Cardiac muscle cell (in vitro differentiated cells and primary cell): ENCODE results near the gene ARHGEF12. TPM values are rescaled to one million over a fixed set of nuclear protein-coding genes. Genes with fewer than 3 reads are reported as not detected.

Source experiments
- DNase-seq, 2 donors: peaks; one replicate each; pipeline versions ENCODE4 v3.0.0 to v3.0.0-alpha.2; 2010 to 2017; ENCODE audit warnings: low read depth in 1 of 2, low spot score in 1 of 2
- H3K27ac ChIP-seq: fragments of 200-600 bp; sonication (generic); 2 replicates; pipeline ENCODE4 v1.5.1; 2016
- H3K27me3 ChIP-seq: fragments of 200-600 bp; sonication (generic); 2 replicates; pipeline ENCODE4 v1.6.0; 2016; ENCODE audit warnings: control low read depth
- H3K36me3 ChIP-seq: fragments of 200-600 bp; sonication (generic); 2 replicates; pipeline ENCODE4 v1.5.1; 2016; ENCODE audit warnings: control low read depth
- H3K4me1 ChIP-seq: fragments of 200-600 bp; sonication (generic); 2 replicates; pipeline ENCODE4 v1.8.1; 2017; ENCODE audit warnings: low read depth, mild to moderate bottlenecking, mixed run types
- H3K4me3 ChIP-seq: fragments of 200-600 bp; sonication (generic); 2 replicates; pipeline ENCODE4 v1.5.1; 2016; ENCODE audit warnings: mild to moderate bottlenecking
- H3K9me3 ChIP-seq: fragments of 200-600 bp; sonication (generic); 2 replicates; pipeline ENCODE4 v1.5.1; 2017; ENCODE audit warnings: low read depth, mild to moderate bottlenecking, control low read depth
- CTCF ChIP-seq: IDR thresholded peaks from 2 replicates; pipeline ENCODE4 v1.5.1; 2012; ENCODE audit warnings: low read depth, mild to moderate bottlenecking, low read length
- polyA plus RNA-seq: library from polyadenylated mRNA; unstranded; fragments of >200 nt; fragmentation: Nextera tagmentation; extraction: Ambion mirVana; gene quantifications from 2 replicates; pipeline ENCODE4 v1.2.1, GENCODE V29; 2016
- total RNA-seq: library from RNA; depleted of rRNA; stranded (reverse); fragments of >200 nt; gene quantifications from 2 replicates; pipeline ENCODE4 v1.2.3, GENCODE V29; 2016

The ARHGEF12 gene
- total and polyA plus RNA-seq, 2 experiments from 2014 or later, result 21.7 to 43.4 TPM

GRCh38 chr11:120409655-120410054, 73.4 kb downstream of the ARHGEF12 start:
- H3K4me1 ChIP-seq, result no peaks in the 10 kb centered on the region
- no peak overlapping the region for H3K4me3 ChIP-seq

GRCh38 chr11:120410622-120411380, 74.6 kb downstream of the ARHGEF12 start:
- Histone ChIP-seq H3K9me3 (no peaks in the 10 kb centered on the region), H3K27ac (no peak overlapping the region), H3K27me3 (no peaks in the 10 kb centered on the region), H3K4me3 (no peak overlapping the region), H3K36me3 (no peaks in the 10 kb centered on the region), H3K4me1 (no peaks in the 10 kb centered on the region)
- no peak for TF ChIP-seq CTCF
- no peak for DNase-seq

More at GRCh38 chr11:120409655-120410054, 73.4 kb downstream of the ARHGEF12 start:
- TF ChIP-seq CTCF, result no peak
- no peak overlapping the region for H3K27ac ChIP-seq
- H3K36me3 ChIP-seq, result no peaks in the 10 kb centered on the region
- no peaks in the 10 kb centered on the region for H3K9me3 ChIP-seq
- H3K27me3 ChIP-seq, result no peaks in the 10 kb centered on the region
- no peak for DNase-seq

GRCh38 chr11:120413480-120413879, 77.3 kb downstream of the ARHGEF12 start:
- Histone ChIP-seq H3K36me3 (no peaks in the 10 kb centered on the region), H3K9me3 (no peaks in the 10 kb centered on the region), H3K27me3 (no peaks in the 10 kb centered on the region), H3K4me1 (no peaks in the 10 kb centered on the region), H3K27ac (no peak overlapping the region), H3K4me3 (no peak overlapping the region)
- no peak for TF ChIP-seq CTCF
- peak in 1 of 2 donors; percentile 60 for DNase-seq

GRCh38 chr11:120420572-120420971, 84.4 kb downstream of the ARHGEF12 start:
- Histone ChIP-seq H3K36me3 (peaks cover 16% of the 10 kb centered on the region), H3K4me1 (no peaks in the 10 kb centered on the region), H3K27ac (no peak overlapping the region), H3K9me3 (no peaks in the 10 kb centered on the region), H3K27me3 (no peaks in the 10 kb centered on the region), H3K4me3 (no peak overlapping the region)
- no peak for TF ChIP-seq CTCF
- DNase-seq, result no peak

GRCh38 chr11:120424185-120424969, 88.2 kb downstream of the ARHGEF12 start:
- no peaks in the 10 kb centered on the region for H3K27me3 ChIP-seq
- no peak overlapping the region for H3K4me3 ChIP-seq
- DNase-seq, result no peak
- H3K36me3 ChIP-seq, result peaks cover 28% of the 10 kb centered on the region
- H3K9me3 ChIP-seq, result no peaks in the 10 kb centered on the region
- H3K27ac ChIP-seq, result no peak overlapping the region
- no peaks in the 10 kb centered on the region for H3K4me1 ChIP-seq
- no peak for TF ChIP-seq CTCF
